ENCODE results near the gene KHDRBS2. TPM values are rescaled to one million over a fixed set of nuclear protein-coding genes. Genes with fewer than 3 reads are reported as not detected.

Gene KHDRBS2
- total RNA-seq, 4 donors from 2014 or later: 0.47 to 23.9 (median 3.0) TPM

GRCh38 chr6:62236784-62237183 lies 49.2 kb downstream of the KHDRBS2 start:
- H3K9me3 ChIP-seq: no peaks in the 10 kb centered on the region
- no peaks in the 10 kb centered on the region for H3K4me1 ChIP-seq
- H3K27ac ChIP-seq: no peak overlapping the region
- no peaks in the 10 kb centered on the region for H3K36me3 ChIP-seq
- DNase-seq: no peak
- no peak overlapping the region for H3K4me3 ChIP-seq
- no peaks in the 10 kb centered on the region for H3K27me3 ChIP-seq
- no peak for TF ChIP-seq POLR2A (IDR thresholded peaks at IDR 0.05)
- TF ChIP-seq, protein P1, sequence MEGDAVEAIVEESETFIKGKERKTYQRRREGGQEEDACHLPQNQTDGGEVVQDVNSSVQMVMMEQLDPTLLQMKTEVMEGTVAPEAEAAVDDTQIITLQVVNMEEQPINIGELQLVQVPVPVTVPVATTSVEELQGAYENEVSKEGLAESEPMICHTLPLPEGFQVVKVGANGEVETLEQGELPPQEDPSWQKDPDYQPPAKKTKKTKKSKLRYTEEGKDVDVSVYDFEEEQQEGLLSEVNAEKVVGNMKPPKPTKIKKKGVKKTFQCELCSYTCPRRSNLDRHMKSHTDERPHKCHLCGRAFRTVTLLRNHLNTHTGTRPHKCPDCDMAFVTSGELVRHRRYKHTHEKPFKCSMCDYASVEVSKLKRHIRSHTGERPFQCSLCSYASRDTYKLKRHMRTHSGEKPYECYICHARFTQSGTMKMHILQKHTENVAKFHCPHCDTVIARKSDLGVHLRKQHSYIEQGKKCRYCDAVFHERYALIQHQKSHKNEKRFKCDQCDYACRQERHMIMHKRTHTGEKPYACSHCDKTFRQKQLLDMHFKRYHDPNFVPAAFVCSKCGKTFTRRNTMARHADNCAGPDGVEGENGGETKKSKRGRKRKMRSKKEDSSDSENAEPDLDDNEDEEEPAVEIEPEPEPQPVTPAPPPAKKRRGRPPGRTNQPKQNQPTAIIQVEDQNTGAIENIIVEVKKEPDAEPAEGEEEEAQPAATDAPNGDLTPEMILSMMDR (IDR thresholded peaks at IDR 0.05): no peak

DNA sequence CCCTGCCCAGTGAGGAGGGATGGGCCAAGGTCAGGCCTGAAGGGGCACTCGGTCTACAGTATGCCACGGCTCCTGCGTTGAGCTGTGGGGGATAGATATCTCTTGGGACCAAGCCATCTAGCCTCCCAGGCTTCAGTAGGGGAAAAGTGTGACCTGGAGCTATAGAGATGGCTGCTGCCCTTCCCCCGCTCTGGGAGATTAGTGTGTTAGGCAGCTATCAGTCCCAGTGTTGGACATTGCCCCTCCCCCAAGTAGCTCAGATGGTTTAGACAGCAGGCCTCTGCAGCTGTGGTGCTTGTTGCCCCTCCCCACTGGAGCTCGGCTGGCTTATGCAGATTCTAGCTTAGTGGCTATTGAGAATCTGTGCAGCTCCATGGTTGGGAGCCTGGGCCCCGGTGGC lies 56.8 kb downstream of the KHDRBS2 start:
- H3K27me3 ChIP-seq: no peaks in the 10 kb centered on the region
- no peak overlapping the region for H3K27ac ChIP-seq
- TF ChIP-seq POLR2A (IDR thresholded peaks at IDR 0.05): no peak
- TF ChIP-seq, protein P1 (IDR thresholded peaks at IDR 0.05): no peak
- DNase-seq: no peak
- H3K4me1 ChIP-seq: no peaks in the 10 kb centered on the region
- H3K36me3 ChIP-seq: no peaks in the 10 kb centered on the region
- no peaks in the 10 kb centered on the region for H3K9me3 ChIP-seq
- H3K4me3 ChIP-seq: no peak overlapping the region

- no peaks in the 10 kb centered on the region for H3K36me3 ChIP-seq
These were observed 68.2 kb downstream of the KHDRBS2 start for GRCh38 chr6:62217866-62218265.

GRCh38 chr6:62202078-62202477 lies 83.9 kb downstream of the KHDRBS2 start:
- H3K27me3 ChIP-seq: no peaks in the 10 kb centered on the region
- no peak overlapping the region for H3K4me3 ChIP-seq
- TF ChIP-seq, protein P1 (IDR thresholded peaks at IDR 0.05): no peak
- no peak for TF ChIP-seq POLR2A (IDR thresholded peaks at IDR 0.05)
- no peak overlapping the region for H3K27ac ChIP-seq
- DNase-seq: no peak
- H3K36me3 ChIP-seq: no peaks in the 10 kb centered on the region
- no peaks in the 10 kb centered on the region for H3K4me1 ChIP-seq
- no peaks in the 10 kb centered on the region for H3K9me3 ChIP-seq

More at GRCh38 chr6:62217866-62218265, 68.2 kb downstream of the KHDRBS2 start:
- Histone ChIP-seq H3K4me1 (no peaks in the 10 kb centered on the region), H3K27me3 (no peaks in the 10 kb centered on the region), H3K4me3 (no peak overlapping the region), H3K27ac (no peak overlapping the region), H3K9me3 (no peaks in the 10 kb centered on the region)
- no peak for TF ChIP-seq POLR2A (IDR thresholded peaks at IDR 0.05)
- TF ChIP-seq, protein P1 (IDR thresholded peaks at IDR 0.05): no peak
- DNase-seq: no peak

GRCh38 chr6:62192593-62192992 lies 93.4 kb downstream of the KHDRBS2 start:
- DNase-seq: no peak

More at GRCh38 chr6:62192593-62192992, 93.4 kb downstream of the KHDRBS2 start:
- H3K4me1 ChIP-seq: no peaks in the 10 kb centered on the region
- H3K36me3 ChIP-seq: no peaks in the 10 kb centered on the region
- TF ChIP-seq, protein P1 (IDR thresholded peaks at IDR 0.05): no peak
- no peak for TF ChIP-seq POLR2A (IDR thresholded peaks at IDR 0.05)
- H3K4me3 ChIP-seq: no peak overlapping the region
- no peaks in the 10 kb centered on the region for H3K27me3 ChIP-seq
- no peak overlapping the region for H3K27ac ChIP-seq
- H3K9me3 ChIP-seq: no peaks in the 10 kb centered on the region

Data from Peyer's patch (tissue), 4 donors.